Natural killer cell (primary cell): ENCODE results near the gene KIFAP3. TPM values are rescaled to one million over a fixed set of nuclear protein-coding genes. Genes with fewer than 3 reads are reported as not detected.
"Not testable (repeated sequence)": the region's sequence is repeated elsewhere in the genome, so short reads cannot be mapped to it uniquely, and the experiment has no call there.

Experiments used
- ATAC-seq, 3 donors: fragments of 150-1000 bp in 2 of 3; fragments of 200-7000 bp in 1 of 3; cut with Tn5 transposase; 1 replicate in 1 of 3; 2 replicates in 2 of 3; pipeline ENCODE4 v1.10.0; 2021; ENCODE audit warnings: mild to moderate bottlenecking in 2 of 3, moderate library complexity in 2 of 3
- DNase-seq, 2 donors: peaks; one replicate each; pipeline versions ENCODE4 v3.0.0 to v3.0.0-alpha.2; 2013 to 2021; ENCODE audit warnings: mixed read lengths in 1 of 2
- H3K27ac ChIP-seq: one replicate; pipeline ENCODE4 v1.5.1; 2013; ENCODE audit warnings: mild to moderate bottlenecking, low read length
- H3K27me3 ChIP-seq: one replicate; pipeline ENCODE4 v1.6.1; 2013; ENCODE audit warnings: low read length; ENCODE audit not compliant: control insufficient read depth, insufficient read depth
- H3K36me3 ChIP-seq: one replicate; pipeline ENCODE4 v1.6.1; 2013; ENCODE audit warnings: low read length; ENCODE audit not compliant: control insufficient read depth, insufficient read depth
- H3K4me1 ChIP-seq: one replicate; pipeline ENCODE4 v1.6.1; 2013; ENCODE audit warnings: low read length; ENCODE audit not compliant: control insufficient read depth, insufficient read depth
- H3K4me3 ChIP-seq: one replicate; pipeline ENCODE4 v1.5.1; 2013; ENCODE audit warnings: low read length
- H3K9me3 ChIP-seq: one replicate; pipeline ENCODE4 v1.6.1; 2013; ENCODE audit warnings: low read length; ENCODE audit not compliant: control insufficient read depth, insufficient read depth
- H3K27ac Mint-ChIP-seq, 2 donors: one replicate each; pipeline ENCODE4 v1.8.0; 2022; ENCODE audit warnings: mild to moderate bottlenecking in 2 of 2, mixed read lengths in 2 of 2, moderate library complexity in 1 of 2
- H3K27me3 Mint-ChIP-seq, 2 donors: one replicate each; pipeline ENCODE4 v1.8.0; 2022; ENCODE audit warnings: low read depth in 2 of 2, mixed read lengths in 2 of 2
- H3K36me3 Mint-ChIP-seq: one replicate; pipeline ENCODE4 v1.8.0; 2022; ENCODE audit warnings: mixed read lengths
- H3K4me1 Mint-ChIP-seq, 2 donors: one replicate each; pipeline ENCODE4 v1.8.0; 2022; ENCODE audit warnings: mixed read lengths in 2 of 2
- H3K4me3 Mint-ChIP-seq: one replicate; pipeline ENCODE4 v1.8.0; 2022; ENCODE audit warnings: mild to moderate bottlenecking, moderate library complexity, mixed read lengths
- H3K9me3 Mint-ChIP-seq, 2 donors: one replicate each; pipeline ENCODE4 v1.8.0; 2022; ENCODE audit warnings: mixed read lengths in 2 of 2
- WGBS: methylation state at CpG from one replicate; pipeline ENCODE4 v1.1.7; 2013; ENCODE audit warnings: missing lambda C conversion rate; ENCODE audit not compliant: insufficient coverage; 5-methylcytosine and 5-hydroxymethylcytosine counted together
- intact Hi-C: fragments of 100-400 bp; cut with micrococcal nuclease; formaldehyde crosslinking; loops from one replicate; pipeline ENCODE4 v1.14.2; 2022
- total RNA-seq, 4 donors: library from RNA; stranded (reverse); fragments of 120-200 nt in 1 of 4; gene quantifications; one replicate each; pipeline versions ENCODE4 v1.2.3 to v1.2.4, GENCODE V29; 2013 to 2022
- TF ChIP-seq, protein P1 (sequence below): fragments of 200-600 bp; IDR thresholded peaks from one replicate; pipeline ENCODE4 v1.8.0; 2022; ENCODE audit warnings: antibody characterized with exemption

KIFAP3 gene
- total RNA-seq, 3 donors from 2014 or later (not counting 1 experiment from before 2014, with no cell fraction given): 31.0 to 34.3 (median 33.7) TPM

DNA sequence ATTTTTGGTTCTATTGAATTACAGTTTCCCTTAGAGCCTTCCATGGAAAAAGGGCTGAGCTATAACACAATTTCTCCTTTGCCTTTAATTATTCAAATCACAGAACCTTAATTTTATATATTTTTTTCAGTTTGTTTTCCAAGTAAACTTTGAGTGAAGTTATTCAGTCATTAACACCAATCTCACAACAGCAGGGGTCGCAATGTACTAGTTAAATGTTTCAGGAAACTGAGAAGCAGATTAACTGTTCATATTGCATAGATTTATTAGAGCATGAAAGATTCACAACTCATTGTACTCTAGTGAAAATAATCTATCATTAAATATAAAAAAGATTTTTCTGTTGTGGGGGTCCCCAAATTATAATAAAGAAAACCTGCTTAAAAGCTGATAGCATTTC, 64.1 kb downstream of the KIFAP3 start:
- no peak overlapping the region for H3K27ac Mint-ChIP-seq
- intact Hi-C loops: loop anchor here (5.0 kb wide), 1 partner anchor 1302 kb away; the partner anchor contains the start of gene FMO4
- no peaks in the 10 kb centered on the region for H3K4me1 Mint-ChIP-seq
- TF ChIP-seq, protein P1, sequence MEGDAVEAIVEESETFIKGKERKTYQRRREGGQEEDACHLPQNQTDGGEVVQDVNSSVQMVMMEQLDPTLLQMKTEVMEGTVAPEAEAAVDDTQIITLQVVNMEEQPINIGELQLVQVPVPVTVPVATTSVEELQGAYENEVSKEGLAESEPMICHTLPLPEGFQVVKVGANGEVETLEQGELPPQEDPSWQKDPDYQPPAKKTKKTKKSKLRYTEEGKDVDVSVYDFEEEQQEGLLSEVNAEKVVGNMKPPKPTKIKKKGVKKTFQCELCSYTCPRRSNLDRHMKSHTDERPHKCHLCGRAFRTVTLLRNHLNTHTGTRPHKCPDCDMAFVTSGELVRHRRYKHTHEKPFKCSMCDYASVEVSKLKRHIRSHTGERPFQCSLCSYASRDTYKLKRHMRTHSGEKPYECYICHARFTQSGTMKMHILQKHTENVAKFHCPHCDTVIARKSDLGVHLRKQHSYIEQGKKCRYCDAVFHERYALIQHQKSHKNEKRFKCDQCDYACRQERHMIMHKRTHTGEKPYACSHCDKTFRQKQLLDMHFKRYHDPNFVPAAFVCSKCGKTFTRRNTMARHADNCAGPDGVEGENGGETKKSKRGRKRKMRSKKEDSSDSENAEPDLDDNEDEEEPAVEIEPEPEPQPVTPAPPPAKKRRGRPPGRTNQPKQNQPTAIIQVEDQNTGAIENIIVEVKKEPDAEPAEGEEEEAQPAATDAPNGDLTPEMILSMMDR: peak; percentile 44
- no peaks in the 10 kb centered on the region for H3K27me3 ChIP-seq
- ATAC-seq: peak in 1 of 3 donors; percentile 38
- H3K4me1 ChIP-seq: no peaks in the 10 kb centered on the region
- H3K4me3 Mint-ChIP-seq: no peak overlapping the region
- no peaks in the 10 kb centered on the region for H3K9me3 ChIP-seq
- no CpG with 5 or more reads among the region's 1 CpG for WGBS
- no peak overlapping the region for H3K27ac ChIP-seq
- no peaks in the 10 kb centered on the region for H3K27me3 Mint-ChIP-seq
- peak in 1 of 2 donors; percentile 34 for DNase-seq
- peaks cover 6% of the 10 kb centered on the region for H3K36me3 Mint-ChIP-seq
- no peak overlapping the region for H3K4me3 ChIP-seq
- H3K9me3 Mint-ChIP-seq: no peaks in the 10 kb centered on the region
- peaks cover 22% of the 10 kb centered on the region for H3K36me3 ChIP-seq

GRCh38 chr1:170009551-170009950, 64.9 kb downstream of the KIFAP3 start:
- intact Hi-C loops: no loop called here
- 100% methylated on average over 1 of the region's 2 CpGs for WGBS
- peaks cover 13% of the 10 kb centered on the region for H3K36me3 ChIP-seq

DNA sequence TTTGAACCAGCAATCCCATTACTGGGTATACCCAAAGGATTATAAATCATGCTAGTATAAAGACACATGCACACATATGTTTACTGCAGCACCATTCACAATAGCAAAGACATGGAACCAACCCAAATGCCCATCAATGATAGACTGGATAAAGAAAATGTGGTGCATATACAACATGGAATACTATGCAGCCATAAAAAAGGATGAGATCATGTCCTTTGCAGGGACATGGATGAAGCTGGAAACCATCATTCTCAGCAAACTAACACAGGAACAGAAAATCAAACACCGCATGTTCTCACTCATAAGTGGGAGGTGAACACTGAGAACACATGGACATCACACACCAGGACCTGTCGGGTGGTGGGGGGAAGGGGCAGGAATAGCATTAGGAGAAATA, 65.8 kb downstream of the KIFAP3 start:
- DNase-seq, H3K9me3 Mint-ChIP-seq, H3K27me3 Mint-ChIP-seq, intact Hi-C loops, H3K4me1 ChIP-seq, H3K4me1 Mint-ChIP-seq, ATAC-seq, H3K9me3 ChIP-seq, H3K27ac Mint-ChIP-seq, H3K27me3 ChIP-seq, H3K36me3 ChIP-seq, H3K4me3 Mint-ChIP-seq, H3K4me3 ChIP-seq, H3K27ac ChIP-seq, H3K36me3 Mint-ChIP-seq: not testable (repeated sequence)
- WGBS: 100% methylated on average over 2 of the region's 2 CpGs

More at GRCh38 chr1:170009551-170009950, 64.9 kb downstream of the KIFAP3 start:
- H3K27ac ChIP-seq: no peak overlapping the region
- Mint-ChIP-seq H3K4me1 (no peaks in the 10 kb centered on the region), H3K27ac (no peak overlapping the region), H3K36me3 (peaks cover 6% of the 10 kb centered on the region), H3K9me3 (no peaks in the 10 kb centered on the region), H3K27me3 (no peaks in the 10 kb centered on the region), H3K4me3 (no peak overlapping the region)
- no peaks in the 10 kb centered on the region for H3K27me3 ChIP-seq
- ATAC-seq: no peak
- TF ChIP-seq, protein P1: no peak
- no peak overlapping the region for H3K4me3 ChIP-seq
- no peak for DNase-seq
- no peaks in the 10 kb centered on the region for H3K9me3 ChIP-seq
- no peaks in the 10 kb centered on the region for H3K4me1 ChIP-seq

DNA sequence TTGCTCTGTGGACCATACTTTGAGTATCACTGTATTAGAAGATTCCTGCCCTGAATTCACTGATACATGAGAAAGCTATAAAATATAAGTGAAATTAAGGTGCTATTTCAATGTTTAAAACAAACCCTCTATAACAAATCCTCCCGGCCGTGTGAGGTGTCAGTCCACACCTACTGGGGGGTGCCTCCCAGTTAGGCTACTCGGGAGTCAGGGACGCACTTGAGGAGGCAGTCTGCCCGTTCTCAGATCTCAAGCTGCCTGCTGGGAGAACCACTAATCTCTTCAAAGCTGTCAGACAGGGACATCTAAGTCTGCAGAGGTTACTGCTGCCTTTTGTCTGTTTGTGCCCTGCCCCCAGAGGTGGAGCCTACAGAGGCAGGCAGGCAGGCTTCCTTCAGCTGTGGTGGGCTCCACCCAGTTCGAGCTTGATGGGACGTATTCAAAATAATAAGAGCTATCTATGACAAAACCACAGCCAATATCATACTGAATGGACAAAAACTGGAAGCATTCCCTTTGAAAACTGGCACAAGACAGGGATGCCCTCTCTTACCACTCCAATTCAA, 71.1 kb downstream of the KIFAP3 start:
- H3K36me3 Mint-ChIP-seq, H3K9me3 Mint-ChIP-seq, H3K9me3 ChIP-seq, DNase-seq, H3K27ac Mint-ChIP-seq, H3K27me3 Mint-ChIP-seq, H3K4me3 Mint-ChIP-seq, H3K27me3 ChIP-seq, H3K4me3 ChIP-seq, ATAC-seq, H3K36me3 ChIP-seq, H3K4me1 Mint-ChIP-seq, H3K4me1 ChIP-seq, H3K27ac ChIP-seq, intact Hi-C loops: not testable (repeated sequence)
- 79% methylated on average over 7 of the region's 7 CpGs for WGBS
